HEK293 (cell line): Measurements from ENCODE around the gene SRPK3.
A peak's percentile ranks its signal among the peaks of the same experiment; 100 is the strongest.
"Not testable (repeated sequence)": the region's sequence is repeated elsewhere in the genome, so short reads cannot be mapped to it uniquely, and the experiment has no call there.

Experiments
- CTCF ChIA-PET: fragments of 350-600 bp; formaldehyde crosslinking; extraction: SDS; loops from one replicate; lab custom pipeline; 2021; ENCODE audit warnings: antibody characterized with exemption; lab: Yijun Ruan, JAX
- POLR2A ChIA-PET: fragments of 300-600 bp; formaldehyde crosslinking; extraction: SDS; loops from one replicate; lab custom pipeline; 2020; ENCODE audit warnings: antibody characterized with exemption, inconsistent platforms; lab: Yijun Ruan, JAX
- H3K27ac ChIP-seq: fragments of 200-500 bp; sonication (Bioruptor generic); 2 replicates; pipeline ENCODE4 v1.5.1; 2014; ENCODE audit warnings: low read depth, low read length, control low read depth, inconsistent platforms; ENCODE audit errors: extremely low read depth
- H3K36me3 ChIP-seq, 2 experiments: fragments of 200-500 bp in 1 of 2; sonication (Bioruptor generic) in 1 of 2; 1 replicate in 1 of 2; 2 replicates in 1 of 2; pipeline ENCODE4 v1.5.1; 2014 to 2017; ENCODE audit warnings: inconsistent platforms in 2 of 2, low read length in 2 of 2; ENCODE audit not compliant: control insufficient read depth in 2 of 2, insufficient read depth in 1 of 2
- H3K4me1 ChIP-seq: fragments of 200-500 bp; sonication (Bioruptor generic); 2 replicates; pipeline ENCODE4 v1.5.1; 2014; ENCODE audit warnings: mild to moderate bottlenecking, low read length, inconsistent platforms; ENCODE audit not compliant: control insufficient read depth, insufficient read depth
- H3K4me3 ChIP-seq: 2 replicates; pipeline ENCODE4 v1.5.1; 2011; ENCODE audit warnings: low read depth, mild to moderate bottlenecking, control low read depth, low read length, moderate library complexity
- H3K9me3 ChIP-seq: fragments of 200-500 bp; sonication (Bioruptor generic); 2 replicates; pipeline ENCODE4 v1.5.1; 2014; ENCODE audit warnings: low read depth, low read length, inconsistent platforms; ENCODE audit not compliant: control insufficient read depth, insufficient read depth
- GLI4 ChIP-seq: fragments of 450-650 bp; formaldehyde crosslinking; IDR thresholded peaks from 2 replicates; pipeline ENCODE4 v1.5.1; 2016; ENCODE audit warnings: missing biosample characterization, missing genetic modification characterization
- HIC1 ChIP-seq: fragments of 450-650 bp; formaldehyde crosslinking; IDR thresholded peaks from 2 replicates; pipeline ENCODE4 v1.5.1; 2016; ENCODE audit warnings: missing biosample characterization, missing genetic modification characterization
- HOXC10 ChIP-seq: sonication (generic); formaldehyde crosslinking; IDR thresholded peaks from 2 replicates; pipeline ENCODE4 v1.8.1; 2023; ENCODE audit warnings: mild to moderate bottlenecking, missing genetic modification reagents
- PRDM10 ChIP-seq: fragments of 450-650 bp; formaldehyde crosslinking; IDR thresholded peaks from 2 replicates; pipeline ENCODE4 v1.5.1; 2016; ENCODE audit warnings: missing biosample characterization, missing genetic modification characterization
- SCRT2 ChIP-seq: fragments of 450-650 bp; formaldehyde crosslinking; IDR thresholded peaks from 2 replicates; pipeline ENCODE4 v1.5.1; 2016; ENCODE audit warnings: missing biosample characterization, missing genetic modification characterization
- ZBTB21 ChIP-seq: fragments of 450-650 bp; formaldehyde crosslinking; IDR thresholded peaks from 2 replicates; pipeline ENCODE4 v1.5.1; 2017; ENCODE audit warnings: missing biosample characterization, missing genetic modification characterization
- ZBTB26 ChIP-seq: fragments of 450-650 bp; formaldehyde crosslinking; optimal IDR thresholded peaks from 2 replicates; pipeline ENCODE3; 2016; ENCODE audit warnings: missing biosample characterization, mild to moderate bottlenecking, missing genetic modification characterization
- ZBTB48 ChIP-seq: fragments of 450-650 bp; formaldehyde crosslinking; IDR thresholded peaks from 2 replicates; pipeline ENCODE4 v1.5.1; 2016; ENCODE audit warnings: missing biosample characterization, missing genetic modification characterization
- ZFP69B ChIP-seq: fragments of 450-650 bp; formaldehyde crosslinking; IDR thresholded peaks from 2 replicates; pipeline ENCODE4 v1.5.1; 2016; ENCODE audit warnings: missing biosample characterization, missing genetic modification characterization
- ZNF121 ChIP-seq: fragments of 450-650 bp; formaldehyde crosslinking; IDR thresholded peaks from 2 replicates; pipeline ENCODE4 v1.5.1; 2016; ENCODE audit warnings: missing biosample characterization, missing genetic modification characterization
- ZNF138 ChIP-seq: fragments of 450-650 bp; formaldehyde crosslinking; IDR thresholded peaks from 2 replicates; pipeline ENCODE4 v1.5.1; 2016; ENCODE audit warnings: missing biosample characterization, missing genetic modification characterization, borderline replicate concordance
- ZNF16 ChIP-seq: fragments of 450-650 bp; formaldehyde crosslinking; IDR thresholded peaks from 2 replicates; pipeline ENCODE4 v1.5.1; 2016; ENCODE audit warnings: low read depth, missing biosample characterization, missing genetic modification characterization
- ZNF274 ChIP-seq, 2 experiments: fragments of 200-500 bp in 1 of 2; fragments of 450-650 bp in 1 of 2; sonication (Bioruptor generic) in 1 of 2; formaldehyde crosslinking in 1 of 2; IDR thresholded peaks; 2 replicates each; pipeline versions ENCODE4 v1.5.1 to v1.6.1; 2014 to 2016; ENCODE audit warnings: borderline replicate concordance in 1 of 2, inconsistent platforms in 1 of 2, low read length in 1 of 2, missing biosample characterization in 1 of 2, missing genetic modification characterization in 1 of 2
- ZNF341 ChIP-seq: fragments of 450-650 bp; formaldehyde crosslinking; IDR thresholded peaks from 2 replicates; pipeline ENCODE4; 2016; ENCODE audit warnings: low read depth, missing biosample characterization, missing genetic modification characterization
- ZNF660 ChIP-seq: fragments of 450-650 bp; IDR thresholded peaks from 2 replicates; pipeline ENCODE4 v1.5.1; 2018; ENCODE audit warnings: missing biosample characterization, mild to moderate bottlenecking, missing genetic modification characterization

SRPK3 gene

GRCh38 chrX:153816831-153817690 lies 36.2 kb downstream of the SRPK3 start:
- no peak overlapping the region for H3K4me3 ChIP-seq
- no peaks in the 10 kb centered on the region for H3K9me3 ChIP-seq
- ChIA-PET POLR2A (interaction anchor here (0.6 kb wide), 1 partner anchor 103 kb away, joined by 3 read pairs; no protein-coding TSS in a partner anchor), CTCF (interaction anchor here (0.7 to 0.8 kb wide), 2 partner anchors 35 to 69 kb away, joined by 3 read pairs; no protein-coding TSS in a partner anchor)
- no peaks in the 10 kb centered on the region for H3K4me1 ChIP-seq
- H3K36me3 ChIP-seq: no peaks in the 10 kb centered on the region
- H3K27ac ChIP-seq: no peak overlapping the region
- TF ChIP-seq ZBTB21 (tag by site-specific recombination): no peak
- TF ChIP-seq ZNF274 (IDR thresholded peaks at IDR 0.05; ENCODE audit: low read length): no peak
- no peak for TF ChIP-seq ZNF274 (tag by site-specific recombination; IDR thresholded peaks at IDR 0.05; ENCODE audit: borderline replicate concordance)
- no peak for TF ChIP-seq ZNF138 (tag by site-specific recombination)
- no peak for TF ChIP-seq SCRT2
- no peak for TF ChIP-seq PRDM10 (tag by site-specific recombination)
- no peak for TF ChIP-seq ZBTB26 (tag by site-specific recombination)
- no peak for TF ChIP-seq ZNF16 (tag by site-specific recombination)
- no peak for TF ChIP-seq ZNF660 (tag by site-specific recombination)
- TF ChIP-seq ZNF341 (tag by site-specific recombination): no peak
- TF ChIP-seq HIC1 (tag by site-specific recombination): no peak
- no peak for TF ChIP-seq HOXC10 (CRISPR knock-in tag)
- no peak for TF ChIP-seq GLI4 (tag by site-specific recombination)
- no peak for TF ChIP-seq ZFP69B (tag by site-specific recombination)
- no peak for TF ChIP-seq ZBTB48 (tag by site-specific recombination)

- H3K27ac ChIP-seq, H3K36me3 ChIP-seq, H3K9me3 ChIP-seq, H3K4me3 ChIP-seq, H3K4me1 ChIP-seq: not testable (repeated sequence)
- CTCF ChIA-PET: interaction anchor here (0.7 to 1.8 kb wide), 3 partner anchors 68 to 877 kb away, joined by 3 to 6 read pairs (median 4); no protein-coding TSS in a partner anchor
- TF ChIP-seq ZNF121 (tag by site-specific recombination): peak; percentile 87
- POLR2A ChIA-PET: interaction anchor here (1.5 to 2.1 kb wide), 2 partner anchors 11 to 154 kb away, joined by 3 to 9 read pairs; partner anchors contain the start of gene HCFC1
Measured at GRCh38 chrX:153818064-153818463, 37.2 kb downstream of the SRPK3 start.
